CD1c-positive myeloid dendritic cell (primary cell): ENCODE results near the gene MEA1.
A peak's percentile ranks its signal among the peaks of the same experiment; 100 is the strongest.

ENCODE experiments used
- DNase-seq: peaks from one replicate; pipeline ENCODE4 v3.0.0-alpha.2; 2016; ENCODE audit errors: extremely low spot score

Gene MEA1

GRCh38 chr6:42970871-42971612 is 42.7 kb downstream of the MEA1 start:
- peak; percentile 21 for DNase-seq

DNA sequence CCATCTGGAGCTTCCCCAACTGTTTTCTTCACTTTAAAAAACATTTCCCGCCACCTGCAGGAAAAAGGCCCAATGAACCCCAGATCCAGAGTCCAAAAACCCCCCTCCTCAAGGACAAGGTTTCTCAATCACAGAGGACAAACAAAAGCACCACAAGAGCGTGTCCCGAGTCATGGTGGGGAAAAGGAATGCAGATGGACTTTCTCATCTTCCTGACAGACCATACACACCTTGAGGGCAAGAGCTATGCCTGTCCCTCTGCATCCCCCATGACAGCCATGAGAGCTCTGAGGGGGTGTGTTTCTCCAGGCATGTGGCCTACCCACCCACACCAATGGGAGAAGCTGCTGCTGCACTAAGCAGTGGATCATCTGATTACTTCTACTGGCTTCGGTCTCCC is 43.8 kb downstream of the MEA1 start:
- no peak for DNase-seq

DNA sequence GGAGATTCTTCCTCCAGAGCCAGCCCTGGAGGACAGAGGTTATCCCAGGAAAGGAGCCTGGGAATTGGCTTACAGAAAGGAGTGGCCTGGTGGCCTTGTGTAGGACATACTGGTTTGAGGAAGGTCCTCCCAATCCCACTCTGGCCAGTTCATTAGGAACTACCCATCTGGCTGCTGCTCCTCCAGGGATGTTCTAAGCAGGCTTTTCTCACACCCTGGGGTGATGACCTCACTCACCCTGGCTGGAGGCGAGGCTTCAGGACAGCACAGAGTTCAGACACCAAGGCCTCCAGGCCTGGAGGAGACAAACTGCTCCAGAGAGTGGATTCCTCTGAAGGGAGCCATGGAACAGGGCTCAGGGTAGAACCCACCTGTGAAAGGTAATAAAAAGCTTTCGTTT is 44.3 kb downstream of the MEA1 start:
- no peak for DNase-seq

GRCh38 chr6:42968783-42969182 is 45.0 kb downstream of the MEA1 start:
- DNase-seq, result no peak

DNA sequence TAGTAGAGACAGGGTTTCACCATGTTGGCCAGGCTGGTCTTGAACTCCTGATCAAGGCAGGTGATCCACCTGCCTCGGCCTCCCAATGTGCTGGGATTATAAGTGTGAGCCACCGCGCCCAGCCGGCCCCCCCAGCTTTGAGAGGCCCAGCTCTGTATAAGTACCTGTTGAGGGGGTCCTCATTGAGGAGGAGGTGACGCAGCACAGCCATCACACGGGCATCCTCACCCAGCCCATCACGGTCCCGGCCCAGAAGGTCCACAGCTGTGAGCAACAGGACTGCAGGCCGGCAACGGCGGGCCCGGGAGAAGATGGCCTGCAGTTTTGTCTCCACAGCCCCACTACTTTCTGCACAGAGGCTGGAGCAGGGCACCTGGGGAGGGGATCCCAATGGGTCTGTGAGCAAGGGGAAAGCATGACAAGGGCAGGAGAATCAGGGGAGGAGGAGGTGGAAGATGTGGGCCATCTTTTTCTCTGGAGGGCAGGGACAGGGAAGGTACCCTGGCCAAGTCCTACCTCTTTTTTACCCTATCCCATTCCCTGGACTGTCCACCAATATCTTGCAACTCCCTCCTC is 45.5 kb downstream of the MEA1 start:
- no peak for DNase-seq

GRCh38 chr6:42967228-42967627 is 46.5 kb downstream of the MEA1 start:
- no peak for DNase-seq

DNA sequence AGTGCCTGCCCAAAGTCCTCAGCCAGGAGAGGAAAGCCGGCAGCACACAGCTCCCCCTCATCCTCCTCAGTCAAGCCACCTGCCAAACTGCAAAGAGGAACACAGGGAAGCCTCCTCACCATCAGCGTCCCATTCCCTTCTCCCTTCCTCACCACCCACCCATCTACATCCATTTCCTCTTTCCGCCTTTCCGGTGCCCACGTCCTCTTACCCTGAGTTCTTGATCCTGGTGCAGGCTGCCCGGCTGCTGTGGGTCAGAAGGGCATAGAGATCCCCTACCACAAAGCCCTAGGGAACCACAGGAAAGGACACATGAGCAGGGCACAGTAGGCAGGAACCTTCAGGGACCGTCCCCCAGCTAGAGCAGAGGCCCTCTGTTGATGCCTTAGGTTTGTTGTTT is 47.2 kb downstream of the MEA1 start:
- peak; percentile 68 for DNase-seq

DNA sequence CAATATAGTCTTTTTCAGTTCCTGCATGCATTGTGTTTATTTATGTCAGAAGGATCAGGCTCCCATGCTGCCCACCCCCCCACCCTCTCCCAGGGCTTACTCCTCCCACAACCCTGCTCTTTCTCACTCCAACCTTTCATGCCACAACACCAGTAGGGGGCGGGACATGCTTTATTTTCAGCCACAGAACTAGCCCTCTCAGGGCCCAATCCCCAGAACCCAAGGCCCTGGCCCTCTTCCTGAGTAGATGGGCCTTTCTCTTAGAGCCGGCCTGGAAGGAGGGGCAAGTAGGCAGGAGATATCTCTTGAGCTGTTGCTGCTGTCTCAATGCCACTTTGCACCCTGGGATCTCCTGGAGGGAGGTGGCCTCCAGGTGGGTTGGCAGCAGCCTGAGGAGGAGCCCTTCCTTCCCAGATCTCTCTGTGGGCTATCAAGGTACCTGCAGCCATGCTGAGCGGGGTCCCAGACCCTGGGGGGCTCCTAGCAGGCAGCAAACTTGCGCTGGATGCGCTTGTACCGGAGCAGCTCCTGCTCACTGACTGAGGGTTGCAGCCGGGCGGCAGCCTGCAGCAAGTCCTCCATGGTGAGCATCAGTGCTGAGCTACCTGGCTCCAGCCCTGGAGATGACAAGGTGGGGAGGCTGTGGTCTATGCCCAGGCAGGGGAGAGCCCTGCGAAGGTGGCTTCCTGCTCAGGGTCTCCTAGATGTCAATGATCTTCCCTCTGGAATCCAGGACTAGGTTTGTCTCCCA is 49.7 kb downstream of the MEA1 start:
- DNase-seq, result peak; percentile 43

- DNase-seq, result no peak
These were observed 50.4 kb downstream of the MEA1 start for GRCh38 chr6:42963179-42963854.

GRCh38 chr6:42962502-42963178 is 51.1 kb downstream of the MEA1 start:
- DNase-seq, result no peak

GRCh38 chr6:42962096-42962495 is 51.6 kb downstream of the MEA1 start:
- no peak for DNase-seq
